Measurements from ENCODE around the gene TEX19.
"Not testable (repeated sequence)": the region's sequence is repeated elsewhere in the genome, so short reads cannot be mapped to it uniquely, and the experiment has no call there.

The TEX19 gene

DNA sequence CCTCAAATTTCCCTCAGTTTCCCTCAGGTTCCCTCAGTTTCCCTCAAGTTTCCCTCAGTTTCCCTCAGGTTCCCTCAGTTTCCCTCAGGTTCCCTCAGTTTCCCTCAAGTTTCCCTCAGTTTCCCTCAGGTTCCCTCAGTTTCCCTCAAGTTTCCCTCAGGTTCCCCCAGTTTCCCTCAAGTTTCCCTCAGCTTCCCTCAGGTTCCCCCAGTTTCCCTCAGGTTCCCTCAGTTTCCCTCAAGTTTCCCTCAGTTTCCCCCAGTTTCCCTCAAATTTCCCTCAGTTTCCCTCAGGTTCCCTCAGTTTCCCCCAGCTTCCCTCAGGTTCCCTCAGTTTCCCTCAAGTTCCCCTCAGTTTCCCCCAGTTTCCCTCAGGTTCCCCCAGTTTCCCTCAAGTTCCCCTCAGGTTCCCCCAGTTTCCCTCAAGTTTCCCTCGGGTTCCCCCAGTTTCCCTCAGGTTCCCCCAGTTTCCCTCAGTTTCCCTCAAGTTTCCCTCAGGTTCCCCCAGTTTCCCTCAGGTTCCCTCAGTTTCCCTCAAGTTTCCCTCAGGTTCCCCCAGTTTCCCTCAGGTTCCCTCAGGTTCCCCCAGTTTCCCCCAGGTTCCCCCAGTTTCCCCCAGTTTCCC, 516 bp downstream of the TEX19 start:
- not testable (repeated sequence) for DNase-seq

DNA sequence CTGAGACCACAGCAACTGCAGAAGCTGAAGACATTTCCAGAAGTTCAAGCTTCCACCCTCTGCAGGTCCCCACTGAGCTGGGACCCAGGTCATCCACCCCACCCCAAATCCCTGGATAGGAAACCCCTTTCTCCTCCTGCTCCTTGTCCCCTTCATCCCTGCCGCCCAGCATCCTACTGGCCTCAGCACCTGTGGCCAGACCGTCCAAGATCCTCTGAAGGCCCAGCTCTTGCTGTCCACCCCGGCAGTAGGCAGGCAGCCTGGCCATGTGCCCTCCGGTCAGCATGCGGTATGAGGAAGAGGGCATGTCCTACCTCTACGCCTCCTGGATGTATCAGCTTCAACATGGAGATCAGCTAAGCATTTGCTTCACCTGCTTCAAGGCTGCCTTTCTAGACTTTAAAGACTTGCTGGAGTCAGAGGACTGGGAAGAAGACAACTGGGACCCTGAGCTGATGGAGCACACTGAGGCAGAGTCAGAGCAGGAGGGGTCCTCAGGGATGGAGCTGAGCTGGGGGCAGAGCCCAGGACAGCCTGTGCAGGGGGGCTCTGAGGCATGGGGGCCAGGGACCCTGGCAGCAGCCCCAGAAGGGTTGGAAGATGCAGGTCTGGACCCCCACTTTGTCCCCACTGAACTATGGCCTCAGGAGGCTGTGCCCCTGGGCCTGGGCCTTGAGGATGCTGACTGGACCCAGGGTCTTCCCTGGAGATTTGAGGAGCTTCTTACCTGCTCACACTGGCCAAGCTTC, 3.0 kb downstream of the TEX19 start:
- DNase-seq: no peak

DNA sequence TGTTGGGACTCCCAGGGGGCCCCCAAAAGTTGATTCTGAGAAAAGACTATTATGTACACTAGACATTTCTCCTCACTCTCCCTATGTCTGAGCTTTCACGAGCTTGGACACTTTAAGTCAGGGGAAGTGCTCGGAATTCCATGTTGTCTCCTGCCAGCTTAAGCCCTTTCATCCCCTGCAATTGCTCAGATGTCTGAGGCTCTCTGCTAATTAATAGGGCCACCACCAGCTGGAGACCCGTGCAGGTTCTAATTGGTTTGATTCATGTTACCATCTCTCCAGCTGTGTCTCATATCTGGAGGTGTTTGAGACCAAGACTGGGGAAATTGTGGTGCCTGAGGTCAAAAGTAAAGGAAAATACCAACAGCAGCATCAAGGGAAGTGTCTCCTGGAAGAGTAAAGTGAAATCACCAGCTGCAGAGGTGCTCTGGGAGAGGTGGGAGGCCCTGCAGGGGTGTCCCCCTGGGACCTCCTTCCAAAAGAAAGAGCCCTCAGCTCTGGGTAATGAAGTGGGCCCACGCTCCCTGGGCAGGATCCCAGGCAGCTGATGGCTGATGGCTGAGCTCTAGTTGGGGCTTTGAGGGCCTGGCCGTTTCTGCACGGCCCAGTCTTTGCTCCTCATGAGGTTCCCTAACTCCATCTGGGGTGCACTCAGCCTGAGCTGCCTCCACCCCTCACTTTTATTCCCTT, 6.7 kb downstream of the TEX19 start:
- DNase-seq: no peak

DNA sequence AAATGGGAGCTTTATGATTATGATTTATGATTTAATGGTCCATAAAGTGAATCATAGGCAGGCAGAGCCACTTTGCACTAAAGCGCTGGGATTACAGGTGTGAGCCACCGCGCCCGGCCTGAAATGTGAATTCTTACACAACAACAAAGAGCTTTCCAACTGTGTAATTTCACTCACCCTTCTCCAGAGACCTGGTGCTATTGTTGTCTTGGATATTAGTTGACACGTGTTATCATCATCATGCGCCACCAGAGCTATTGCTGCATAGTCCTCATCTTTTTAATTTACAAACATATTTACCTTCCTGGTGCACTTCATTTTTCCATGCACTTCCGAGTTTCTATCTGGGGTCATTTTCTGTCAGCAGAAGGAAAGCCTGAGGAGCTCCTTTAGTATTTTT, 7.7 kb downstream of the TEX19 start:
- DNase-seq: peak; percentile 44

DNA sequence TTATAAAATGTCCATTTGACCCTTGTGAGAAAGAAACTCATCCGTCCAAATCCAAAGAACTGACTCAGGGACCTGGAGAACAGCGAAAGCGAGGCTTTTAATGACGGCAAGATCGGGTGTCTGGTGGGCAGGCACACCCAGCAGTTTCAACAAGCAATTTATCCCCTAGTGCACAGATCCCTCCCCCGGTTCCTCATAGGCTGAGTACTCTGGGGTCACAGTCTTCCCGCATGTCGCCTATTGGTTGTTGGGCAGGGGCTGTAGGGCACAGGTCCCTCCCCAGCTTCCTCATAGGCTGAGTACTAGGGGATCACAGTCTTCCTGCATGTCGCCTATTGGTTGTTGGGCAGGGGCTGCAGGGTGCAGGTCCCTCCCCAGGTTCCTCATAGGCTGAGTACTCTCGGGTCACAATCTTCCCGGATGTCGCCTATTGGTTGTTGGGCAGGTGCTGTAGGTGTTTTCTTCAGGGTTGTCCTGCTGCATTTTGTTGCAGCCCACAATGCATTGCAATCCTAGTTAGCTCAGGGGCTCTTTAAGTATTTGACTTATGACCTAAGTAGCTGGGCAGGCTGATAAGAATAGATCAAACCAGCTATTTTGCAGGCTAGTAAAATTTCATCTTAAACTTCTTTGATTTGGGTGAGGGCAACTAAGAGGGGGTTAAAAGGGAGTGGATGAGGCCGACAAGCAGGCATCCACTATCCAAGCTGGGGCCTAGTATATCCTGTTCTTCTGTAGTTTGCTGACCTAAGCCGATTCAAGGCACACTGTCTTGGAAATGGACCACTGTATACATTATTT, 8.9 kb downstream of the TEX19 start:
- DNase-seq: no peak

DNA sequence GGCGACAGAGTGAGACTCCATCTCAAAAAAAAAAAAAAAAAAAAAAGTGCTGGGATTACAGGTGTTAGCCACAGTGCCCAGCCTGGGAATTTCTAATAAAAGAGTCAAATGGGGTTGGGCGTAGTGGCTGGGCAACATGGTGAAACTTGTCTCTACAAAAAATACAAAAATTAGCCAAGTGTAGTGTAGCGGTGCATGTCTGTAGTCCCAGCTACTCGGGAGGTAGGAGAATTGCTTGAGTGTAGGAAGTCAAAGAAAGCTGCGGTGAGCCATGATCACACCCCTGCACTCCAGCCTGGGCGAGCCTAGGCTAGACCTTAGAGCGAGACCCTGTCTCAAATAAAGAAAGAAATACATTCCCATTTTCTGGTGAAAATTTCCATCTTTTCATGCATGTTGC, 10.2 kb downstream of the TEX19 start:
- no peak for DNase-seq

DNA sequence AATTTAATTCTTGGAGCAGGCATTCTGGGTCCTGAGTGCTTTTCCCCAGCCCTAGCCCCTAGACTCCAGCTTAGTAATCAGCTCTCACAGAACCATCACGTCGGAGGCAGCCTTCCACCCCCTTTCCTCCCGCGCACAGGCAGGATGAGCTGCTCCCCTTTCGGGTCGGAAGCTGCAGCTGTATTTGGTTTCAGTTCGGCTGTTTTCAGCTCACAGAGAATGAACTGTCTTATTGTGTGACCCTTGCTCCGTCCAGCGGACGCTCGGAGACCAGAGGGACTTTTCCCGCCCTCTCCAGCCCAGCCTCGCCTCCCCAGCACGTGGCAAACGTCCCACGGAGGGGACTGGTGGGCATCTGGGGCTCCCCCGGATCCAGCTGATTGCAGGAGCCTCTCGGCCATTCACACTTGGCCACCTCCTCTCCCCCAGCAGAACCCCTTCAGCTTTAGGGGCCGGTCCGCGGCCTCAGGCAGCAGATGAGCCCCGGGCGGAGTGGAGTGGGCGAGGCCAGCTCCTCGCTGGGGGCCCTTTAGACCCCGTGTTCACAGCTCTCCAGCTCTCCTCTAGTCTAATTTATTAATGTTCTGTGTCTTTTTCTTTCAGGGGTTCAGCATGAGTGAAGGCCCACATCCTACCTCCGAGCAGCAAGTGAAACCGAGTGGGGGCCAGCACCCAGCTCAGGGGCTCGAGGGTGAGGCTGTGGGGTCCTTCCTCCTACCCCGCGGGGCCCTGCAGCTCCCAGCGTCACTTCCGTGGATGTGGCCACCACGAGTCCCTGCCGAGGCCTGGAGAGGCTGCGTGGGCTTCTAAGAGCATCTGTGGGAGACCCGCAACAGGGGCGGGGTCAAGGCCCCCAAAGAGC, 11.7 kb downstream of the TEX19 start:
- DNase-seq: no peak

DNA sequence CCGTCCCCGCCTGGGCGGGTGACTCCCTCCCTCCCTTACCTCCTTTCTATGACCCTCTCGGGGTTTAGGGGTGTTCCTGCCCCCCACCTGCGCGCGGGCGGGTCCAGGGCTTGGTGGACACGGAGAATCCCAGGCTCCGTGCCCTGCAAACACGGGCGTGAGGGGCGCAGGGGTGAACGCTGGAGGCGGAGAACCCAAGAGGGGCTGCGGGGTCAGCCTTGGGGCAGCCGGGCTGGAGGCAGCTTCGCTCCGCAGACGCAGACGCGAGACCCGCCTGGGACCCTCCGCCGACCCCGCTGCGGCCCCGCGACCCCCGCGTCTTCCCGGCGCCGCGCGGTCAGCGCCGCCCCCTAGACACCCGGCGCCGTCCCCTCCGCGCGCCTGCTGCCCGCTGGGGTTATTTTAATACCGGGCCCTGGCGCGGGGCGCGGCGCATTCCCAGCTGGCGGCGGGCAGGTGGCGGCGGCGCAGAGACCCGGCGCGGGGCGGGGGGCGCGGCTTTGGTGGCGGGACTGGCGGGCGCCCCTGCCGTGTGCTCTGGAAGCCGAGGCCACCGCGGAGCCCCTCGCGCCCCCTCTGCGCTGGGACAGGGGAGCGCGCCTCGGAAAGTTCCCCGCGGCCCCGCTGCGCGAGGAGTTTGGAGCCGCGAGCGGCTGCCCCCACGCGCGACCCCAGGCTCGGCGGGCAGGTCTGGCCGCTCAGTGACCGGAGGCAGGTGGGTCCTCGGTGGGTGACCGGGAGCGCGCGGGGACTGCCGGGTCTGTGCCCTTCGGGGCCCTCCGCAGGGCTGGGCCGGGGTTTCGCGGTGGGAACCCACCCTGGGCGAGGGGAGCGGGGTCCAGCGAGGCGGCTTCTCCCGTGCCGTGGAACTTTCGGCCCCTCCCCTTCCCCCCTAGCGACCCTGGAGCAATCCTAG, 12.5 kb downstream of the TEX19 start, which contains the start of gene UTS2R:
UTS2R (plus strand) TSS at position 433 of the 916 bp plus-strand sequence. CDS start 2,560 bp downstream, outside the sequence.
- DNase-seq: no peak

DNA sequence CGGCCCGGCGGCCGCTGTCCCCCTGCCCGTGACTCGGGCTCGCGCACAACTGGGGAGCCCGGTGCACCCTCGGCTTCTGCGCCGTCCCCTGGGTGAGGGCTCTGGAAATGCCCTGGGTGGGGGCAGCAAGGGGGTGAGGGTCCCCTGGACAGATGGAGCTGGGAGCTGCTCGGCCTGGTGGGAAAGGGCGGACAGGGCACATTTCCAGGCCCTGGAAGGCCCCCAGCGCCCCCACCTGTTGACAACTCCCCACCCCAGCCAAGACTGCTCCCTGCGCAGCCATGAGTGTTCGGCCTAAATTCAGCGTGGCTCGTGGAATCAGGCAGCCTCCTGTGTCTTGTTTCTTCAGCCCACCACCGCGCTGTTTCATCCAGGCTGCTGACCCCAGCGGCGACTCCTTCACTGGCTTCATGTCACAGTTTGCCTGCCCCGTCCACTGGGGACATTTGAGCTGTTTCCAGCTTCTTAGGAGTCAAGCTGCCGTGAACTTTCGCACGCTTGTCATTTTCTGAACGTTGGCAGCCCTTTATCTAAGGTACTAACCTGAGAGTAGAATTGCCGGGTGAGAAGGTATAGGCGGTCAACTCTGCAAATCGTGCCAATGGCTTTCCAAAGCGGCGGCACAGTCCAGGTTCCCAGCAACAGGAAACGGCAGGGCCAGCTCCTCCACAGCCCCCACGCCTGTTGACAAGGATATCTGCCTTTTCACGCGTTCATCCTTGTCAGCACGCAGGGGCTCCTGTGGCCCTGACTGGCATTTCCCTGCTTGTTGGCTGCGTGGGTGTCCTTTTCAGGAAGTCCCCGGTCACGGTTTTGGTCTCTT, 13.4 kb downstream of the TEX19 start:
- DNase-seq: no peak

DNA sequence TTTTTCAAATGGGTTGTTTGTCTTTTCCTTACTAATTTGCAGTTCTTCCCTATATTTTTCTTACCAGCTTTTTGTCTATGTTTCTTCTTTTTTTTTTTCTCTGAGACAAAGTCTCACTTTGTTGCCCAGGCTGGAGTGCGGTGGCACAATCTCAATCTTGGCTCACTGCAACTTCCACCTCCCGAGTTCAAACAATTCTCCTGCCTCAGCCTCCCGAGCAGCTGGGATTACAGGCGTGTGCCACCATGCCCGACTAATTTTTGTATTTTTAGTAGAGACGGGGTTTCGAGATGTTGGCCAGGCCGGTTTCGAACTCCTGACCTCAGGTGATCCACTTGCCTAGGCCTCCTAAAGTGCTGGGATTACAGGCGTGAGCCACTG, 14.0 kb downstream of the TEX19 start:
- DNase-seq: not testable (repeated sequence)

DNA sequence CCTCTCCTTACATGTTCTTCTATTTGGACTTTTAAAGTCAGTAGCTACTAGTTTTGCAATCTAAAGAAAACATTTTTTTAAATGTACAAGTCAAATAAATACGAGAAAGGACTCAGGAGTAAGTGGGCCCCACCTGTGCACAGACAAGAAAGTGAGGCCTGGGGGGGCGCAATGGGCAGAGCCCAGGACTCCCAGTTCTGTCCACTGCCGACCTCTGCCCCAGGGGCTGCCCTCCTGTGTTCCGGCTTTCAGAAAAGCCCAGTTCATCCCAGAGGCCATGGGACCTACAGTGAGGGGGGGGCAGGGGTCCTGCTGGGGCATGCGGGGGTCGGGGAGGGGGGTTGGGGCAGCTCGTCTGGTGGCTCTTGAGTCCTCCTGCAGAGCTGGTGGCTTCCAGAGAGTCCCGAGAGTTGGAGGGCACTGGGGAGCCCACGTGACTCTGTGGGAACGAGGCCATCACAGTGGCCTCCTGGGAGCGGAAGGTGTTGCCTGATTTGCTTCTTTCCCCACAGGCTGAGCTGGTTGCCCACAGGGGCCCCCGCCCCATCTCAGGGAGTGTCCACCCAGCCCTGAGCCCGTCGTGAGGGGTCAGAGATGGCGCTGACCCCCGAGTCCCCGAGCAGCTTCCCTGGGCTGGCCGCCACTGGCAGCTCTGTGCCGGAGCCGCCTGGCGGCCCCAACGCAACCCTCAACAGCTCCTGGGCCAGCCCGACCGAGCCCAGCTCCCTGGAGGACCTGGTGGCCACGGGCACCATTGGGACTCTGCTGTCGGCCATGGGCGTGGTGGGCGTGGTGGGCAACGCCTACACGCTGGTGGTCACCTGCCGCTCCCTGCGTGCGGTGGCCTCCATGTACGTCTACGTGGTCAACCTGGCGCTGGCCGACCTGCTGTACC, 14.9 kb downstream of the TEX19 start:
- no peak for DNase-seq

DNA sequence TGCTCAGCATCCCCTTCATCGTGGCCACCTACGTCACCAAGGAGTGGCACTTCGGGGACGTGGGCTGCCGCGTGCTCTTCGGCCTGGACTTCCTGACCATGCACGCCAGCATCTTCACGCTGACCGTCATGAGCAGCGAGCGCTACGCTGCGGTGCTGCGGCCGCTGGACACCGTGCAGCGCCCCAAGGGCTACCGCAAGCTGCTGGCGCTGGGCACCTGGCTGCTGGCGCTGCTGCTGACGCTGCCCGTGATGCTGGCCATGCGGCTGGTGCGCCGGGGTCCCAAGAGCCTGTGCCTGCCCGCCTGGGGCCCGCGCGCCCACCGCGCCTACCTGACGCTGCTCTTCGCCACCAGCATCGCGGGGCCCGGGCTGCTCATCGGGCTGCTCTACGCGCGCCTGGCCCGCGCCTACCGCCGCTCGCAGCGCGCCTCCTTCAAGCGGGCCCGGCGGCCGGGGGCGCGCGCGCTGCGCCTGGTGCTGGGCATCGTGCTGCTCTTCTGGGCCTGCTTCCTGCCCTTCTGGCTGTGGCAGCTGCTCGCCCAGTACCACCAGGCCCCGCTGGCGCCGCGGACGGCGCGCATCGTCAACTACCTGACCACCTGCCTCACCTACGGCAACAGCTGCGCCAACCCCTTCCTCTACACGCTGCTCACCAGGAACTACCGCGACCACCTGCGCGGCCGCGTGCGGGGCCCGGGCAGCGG, 15.7 kb downstream of the TEX19 start:
- no peak for DNase-seq

DNA sequence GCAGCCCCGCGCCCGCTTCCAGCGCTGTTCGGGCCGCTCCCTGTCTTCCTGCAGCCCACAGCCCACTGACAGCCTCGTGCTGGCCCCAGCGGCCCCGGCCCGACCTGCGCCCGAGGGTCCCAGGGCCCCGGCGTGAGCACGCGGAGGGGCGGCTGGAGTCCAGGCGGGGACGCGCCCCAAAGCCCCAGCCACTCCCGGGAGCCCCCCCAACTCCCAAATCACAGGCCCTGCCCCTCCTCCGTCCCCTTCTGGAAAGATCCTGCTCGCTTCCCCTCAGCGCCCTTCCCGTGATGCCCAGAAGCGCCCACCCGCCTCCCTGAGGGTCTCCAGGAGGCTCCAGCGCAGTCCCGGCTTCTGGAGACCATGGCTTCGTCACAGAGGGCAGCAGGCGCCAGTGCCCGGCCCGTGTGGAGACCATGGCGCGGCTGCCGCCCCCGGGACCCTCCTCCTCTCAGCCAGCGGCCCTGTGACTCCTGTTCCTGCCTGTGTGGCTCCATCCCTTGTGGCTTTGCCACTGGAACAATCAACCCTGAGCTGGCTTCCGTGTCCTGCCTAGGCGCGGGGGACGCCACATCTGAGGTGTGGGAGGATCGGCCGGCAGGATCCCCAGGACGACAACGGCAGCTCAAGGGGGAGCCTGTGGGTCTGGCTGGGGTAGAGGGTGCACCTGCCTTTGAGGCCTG, 16.5 kb downstream of the TEX19 start:
- DNase-seq: no peak

DNA sequence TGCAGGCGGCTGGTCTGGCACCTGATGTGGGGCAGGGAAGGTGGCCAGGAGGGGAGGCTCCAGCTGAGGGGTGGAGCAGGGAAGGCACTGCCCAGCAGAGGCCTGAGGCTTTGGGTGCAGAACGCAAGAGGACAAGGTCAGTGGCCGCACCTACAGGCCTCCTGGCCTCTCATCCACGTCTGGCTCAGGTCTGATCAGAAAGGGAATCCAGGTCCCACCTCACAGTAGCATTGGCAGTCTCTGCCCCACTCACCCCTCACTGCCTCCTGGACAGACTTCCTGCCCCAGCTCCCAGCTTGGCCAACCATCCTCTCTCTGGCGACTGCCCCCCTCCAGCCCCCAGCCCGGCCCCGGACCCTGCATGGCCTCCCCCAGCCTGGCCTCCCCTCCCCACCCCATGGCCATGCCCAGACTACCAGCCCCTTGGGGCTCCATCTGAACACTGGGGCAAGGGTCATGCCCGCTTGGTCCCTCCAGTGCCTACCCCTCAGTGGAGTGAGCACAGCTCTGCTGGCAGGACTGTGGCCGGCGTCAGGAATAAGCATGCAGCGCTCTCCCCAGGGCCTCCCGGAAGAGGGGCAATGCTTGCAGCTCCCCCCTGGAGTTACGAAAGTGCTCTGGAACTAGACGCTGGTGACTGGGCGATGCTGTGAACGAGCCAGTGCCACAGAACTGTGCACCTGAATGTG, 17.1 kb downstream of the TEX19 start:
- DNase-seq: no peak

DNA sequence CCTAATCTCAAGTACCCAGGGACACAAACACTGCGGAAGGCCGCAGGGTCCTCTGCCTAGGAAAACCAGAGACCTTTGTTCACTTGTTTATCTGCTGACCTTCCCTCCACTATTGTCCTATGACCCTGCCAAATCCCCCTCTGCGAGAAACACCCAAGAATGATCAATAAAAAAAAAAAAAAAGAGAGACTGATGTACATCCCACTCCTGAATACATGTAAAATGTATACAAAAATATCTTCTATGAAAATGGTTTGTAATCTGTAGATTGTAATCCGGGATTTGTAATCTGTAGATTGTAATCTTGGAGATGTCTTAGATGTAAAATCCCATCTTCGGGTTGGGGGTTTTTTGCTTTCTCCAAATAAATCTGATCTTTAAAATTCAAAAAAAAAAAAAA, 18.2 kb downstream of the TEX19 start:
- not testable (repeated sequence) for DNase-seq

DNA sequence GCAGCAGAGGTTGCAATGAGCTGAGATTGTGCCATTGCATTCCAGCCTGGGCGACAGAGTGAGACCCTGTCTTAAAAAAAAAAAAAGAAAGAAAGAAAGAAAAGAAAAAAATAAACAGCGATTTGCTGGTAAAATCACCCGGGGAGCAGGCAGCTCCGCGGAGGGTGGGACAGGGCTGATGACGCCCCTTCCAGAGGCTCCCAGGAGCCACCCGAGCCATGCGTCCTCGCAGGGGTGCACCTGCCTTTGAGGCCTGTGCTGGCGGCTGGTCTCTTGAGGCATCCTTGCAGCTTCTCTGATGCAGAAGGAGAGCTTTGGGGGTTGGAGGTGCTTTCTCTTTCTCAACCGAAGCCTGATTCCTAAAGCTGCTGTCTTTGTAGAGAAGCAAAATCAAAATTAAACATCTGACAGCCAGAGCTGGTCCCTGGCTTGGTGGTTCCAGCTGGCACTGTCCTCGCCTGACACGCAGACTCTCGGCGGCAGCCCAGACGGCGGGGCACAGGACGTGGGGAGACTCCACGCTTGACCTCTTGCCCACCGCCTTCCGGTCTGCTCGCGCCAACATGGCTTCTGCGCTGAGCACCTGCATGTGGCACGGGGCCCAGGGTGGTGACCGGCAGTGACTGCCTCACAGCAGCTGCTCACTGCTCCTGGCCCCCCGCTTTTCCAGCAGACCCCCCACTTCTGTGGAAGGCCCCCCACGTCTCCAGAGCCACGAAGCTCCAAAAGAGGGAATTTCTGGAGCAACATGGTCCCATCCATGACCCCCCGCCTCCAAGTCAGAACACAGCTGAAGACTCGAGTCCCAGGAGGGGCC, 19.1 kb downstream of the TEX19 start:
- no peak for DNase-seq

DNA sequence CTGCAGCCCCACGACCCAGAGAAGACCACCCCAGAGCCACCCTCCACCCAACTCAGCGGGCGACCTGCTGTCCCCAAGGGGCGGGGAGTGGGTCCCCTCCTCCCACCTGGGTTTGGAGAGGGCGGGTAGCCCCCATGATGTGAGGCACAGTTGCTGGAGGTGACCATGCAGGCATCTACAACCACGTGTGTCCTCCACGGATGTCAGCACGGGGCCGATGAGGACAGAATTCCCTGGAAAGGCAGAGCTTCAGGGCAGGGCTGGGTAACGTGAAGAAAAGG, 19.6 kb downstream of the TEX19 start:
- DNase-seq: no peak

Measured in NCI-H748 treated with DMSO at 0.1 percent for 48 hours (cell line).